GM18498 (cell line): Measurements from ENCODE around the gene ASXL1.

Source experiments
- ATAC-seq: cut with Tn5 transposase; IDR thresholded peaks from one replicate; pipeline ENCODE4 v1.9.1; 2021; ENCODE audit warnings: mild to moderate bottlenecking, moderate library complexity; ENCODE audit not compliant: unreplicated experiment

Gene ASXL1

DNA sequence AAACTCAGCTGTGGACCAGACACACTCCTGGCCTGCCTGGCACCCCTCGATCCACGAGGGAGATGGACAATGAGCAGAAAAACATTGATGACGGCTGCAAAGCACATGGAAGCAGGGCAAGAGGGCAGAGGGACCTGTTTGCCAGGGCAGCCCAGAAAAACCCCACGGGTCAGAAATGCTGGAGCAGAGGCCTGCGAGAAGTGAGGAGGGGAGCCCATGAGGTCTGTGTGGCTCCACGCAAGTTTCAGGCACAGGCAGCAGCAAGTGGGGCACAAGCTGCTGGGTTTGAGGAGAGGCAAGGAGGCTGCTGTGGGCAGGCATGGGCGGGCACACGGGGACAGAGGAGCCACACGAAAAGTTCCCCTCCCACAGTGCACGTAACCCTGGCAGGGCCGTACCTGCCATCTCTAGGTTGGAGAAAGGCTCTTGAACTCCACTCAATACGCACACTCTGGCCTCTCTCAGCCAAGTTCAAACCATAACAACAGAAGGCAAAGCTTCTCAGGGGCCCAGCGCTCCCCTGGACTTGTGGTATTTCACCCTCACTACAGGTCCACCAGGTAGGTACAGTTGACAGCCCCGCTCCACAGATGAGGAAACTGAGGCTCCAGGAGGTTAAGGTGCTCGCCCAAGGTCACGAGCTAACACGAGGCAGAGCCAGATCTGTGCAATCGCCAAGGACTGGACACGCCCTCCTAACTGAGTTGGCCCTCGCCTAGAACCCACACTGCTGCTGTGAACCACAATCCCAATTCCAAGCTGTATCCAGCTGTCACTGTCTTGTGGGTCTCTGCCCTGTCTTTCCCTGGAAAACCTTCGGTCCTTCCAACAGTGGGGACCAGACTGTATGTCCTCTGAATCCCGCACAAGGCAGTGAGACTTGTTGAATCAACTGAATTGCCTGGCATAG is 118.8 kb downstream of the ASXL1 start:
- ATAC-seq = no peak

DNA sequence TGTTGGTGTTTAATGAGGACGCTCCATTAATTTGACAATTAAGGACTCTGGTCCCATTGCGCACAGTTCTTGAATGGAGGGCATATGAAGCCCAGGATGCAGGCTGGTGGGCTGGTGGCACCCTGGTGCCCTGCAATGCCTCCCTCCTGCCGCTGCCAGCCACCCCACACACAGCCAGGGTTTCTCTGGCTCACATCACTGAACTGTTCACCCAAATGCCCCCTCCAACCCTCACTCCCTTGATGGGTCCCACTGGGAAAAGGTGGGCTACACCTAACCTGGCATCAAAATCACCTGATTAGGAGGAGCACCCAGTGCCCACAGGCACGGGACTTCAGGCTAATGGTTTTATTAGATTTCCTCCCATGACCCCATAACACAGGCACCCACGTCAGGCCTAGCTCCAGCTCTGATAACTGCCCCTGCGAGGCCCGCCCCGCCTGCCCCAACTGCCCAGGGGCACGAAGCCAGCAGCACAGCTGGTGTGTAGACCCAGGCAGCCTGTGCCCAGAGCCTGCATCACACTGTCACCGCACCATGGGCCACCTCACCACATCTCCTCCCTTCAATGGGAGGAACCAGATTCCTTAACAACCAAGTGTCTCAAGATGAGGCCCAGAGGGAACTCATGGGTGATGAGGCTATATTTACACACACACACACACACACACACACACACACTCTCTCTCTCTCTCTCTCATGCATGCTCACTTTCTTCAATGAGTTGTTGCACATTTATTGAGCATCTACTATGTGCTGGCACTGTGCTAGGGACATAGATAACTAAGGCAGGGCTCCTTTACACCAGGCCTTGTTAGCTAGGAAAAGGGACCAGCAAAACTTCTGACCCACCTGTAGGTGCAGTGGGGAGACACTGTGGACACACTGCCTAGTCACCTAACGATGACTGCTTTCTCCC is 119.7 kb downstream of the ASXL1 start:
- ATAC-seq = no peak

DNA sequence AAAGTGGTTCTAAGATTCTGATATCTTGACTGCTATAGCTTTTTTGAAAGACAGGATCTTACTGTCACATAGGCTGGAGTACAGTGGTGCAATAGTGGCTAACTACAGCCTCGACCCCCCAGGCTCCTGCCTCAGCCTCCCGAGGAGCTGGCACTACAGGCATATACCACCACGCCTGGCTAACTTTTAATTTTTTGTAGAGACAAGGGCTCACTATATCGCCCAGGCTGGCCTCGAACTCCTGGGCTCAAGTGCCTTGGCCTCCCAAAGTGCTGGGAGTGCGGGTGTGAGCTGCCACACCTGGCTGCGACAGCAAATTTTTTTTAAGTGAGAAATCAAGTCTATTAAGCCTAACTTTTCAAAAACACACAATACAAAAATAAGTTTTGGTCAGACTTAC is 120.4 kb downstream of the ASXL1 start:
- no peak for ATAC-seq

DNA sequence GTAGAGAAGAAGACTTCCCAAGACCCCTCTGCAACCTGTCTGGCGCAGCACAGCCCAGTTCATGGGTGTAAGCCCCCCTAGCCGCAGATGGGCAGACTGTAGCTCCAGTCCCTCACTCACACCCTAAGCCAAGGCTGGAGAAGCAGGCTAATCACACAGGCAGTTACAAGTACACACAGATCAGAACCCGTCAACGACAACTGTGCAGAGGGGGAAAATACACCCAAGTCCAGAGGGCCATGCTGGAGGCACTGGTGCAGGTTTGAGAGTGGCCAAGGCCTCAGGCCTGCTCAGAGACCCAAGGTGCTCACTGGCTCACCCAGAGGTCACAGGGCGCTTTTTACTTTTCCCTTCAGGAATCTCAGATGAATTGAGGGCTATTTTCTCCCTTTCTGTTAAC is 120.9 kb downstream of the ASXL1 start:
- no peak for ATAC-seq

DNA sequence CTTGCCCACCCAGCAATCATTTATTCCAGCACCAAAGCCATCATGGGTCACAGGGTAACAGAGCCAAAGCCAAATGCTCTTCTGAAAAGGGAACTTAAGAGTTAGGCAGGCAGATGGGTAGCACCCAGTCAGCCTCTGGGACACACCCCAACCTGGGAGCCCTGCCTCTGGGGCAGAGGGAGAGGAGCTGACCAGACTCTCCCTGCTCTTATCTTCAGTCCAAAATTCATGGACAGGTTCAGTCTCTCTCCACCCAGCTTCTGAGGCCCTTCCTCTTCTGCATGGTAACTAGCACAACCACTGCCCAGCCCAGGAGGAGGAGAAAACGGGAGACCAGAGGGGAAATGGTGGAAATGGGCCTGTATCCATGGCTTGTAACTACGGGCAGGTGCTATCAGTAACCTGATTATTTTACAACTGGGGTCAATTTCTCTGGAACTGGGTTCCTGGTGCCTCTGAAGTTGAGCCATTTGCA is 121.6 kb downstream of the ASXL1 start:
- no peak for ATAC-seq

DNA sequence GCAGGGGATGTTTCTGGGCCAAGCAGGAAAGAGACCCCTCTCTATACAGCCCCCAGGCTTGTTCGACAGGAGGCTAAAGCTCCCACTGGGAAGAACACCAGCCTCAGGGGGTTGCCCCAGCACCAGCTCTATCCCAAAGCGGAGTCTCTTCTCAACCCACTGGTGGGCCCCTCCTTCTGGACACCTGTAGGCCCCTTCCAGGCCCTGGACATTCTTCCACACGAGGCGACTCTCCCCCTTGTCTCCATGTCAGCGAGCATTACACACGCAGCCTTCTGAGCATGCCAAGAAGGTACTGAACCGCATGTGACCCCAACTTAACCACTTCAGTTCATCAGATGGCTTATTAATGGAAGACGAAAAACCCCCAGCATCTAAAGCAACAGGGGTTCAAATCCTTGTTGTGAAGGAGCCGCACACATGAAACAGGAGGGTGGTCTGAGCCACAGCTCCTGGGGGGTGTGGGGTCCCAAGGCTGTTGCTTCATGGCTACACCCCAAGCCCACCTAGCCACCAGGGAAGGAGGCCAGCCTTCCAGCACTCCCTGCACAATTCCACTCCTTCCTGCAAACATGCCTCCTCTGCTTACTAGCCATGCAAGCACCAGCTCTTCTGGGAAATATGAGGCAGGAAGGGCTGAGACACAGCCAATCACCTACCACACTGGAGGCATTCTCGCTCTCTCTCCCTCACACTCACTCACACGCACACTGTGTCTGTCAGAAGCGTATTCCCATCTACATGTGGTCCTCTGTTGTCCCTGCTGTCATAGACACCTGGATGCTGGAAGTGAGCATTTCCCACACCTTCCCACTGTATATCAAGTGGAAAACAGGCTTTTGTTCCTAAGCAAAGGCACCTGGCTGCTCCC is 122.5 kb downstream of the ASXL1 start:
- ATAC-seq = no peak

DNA sequence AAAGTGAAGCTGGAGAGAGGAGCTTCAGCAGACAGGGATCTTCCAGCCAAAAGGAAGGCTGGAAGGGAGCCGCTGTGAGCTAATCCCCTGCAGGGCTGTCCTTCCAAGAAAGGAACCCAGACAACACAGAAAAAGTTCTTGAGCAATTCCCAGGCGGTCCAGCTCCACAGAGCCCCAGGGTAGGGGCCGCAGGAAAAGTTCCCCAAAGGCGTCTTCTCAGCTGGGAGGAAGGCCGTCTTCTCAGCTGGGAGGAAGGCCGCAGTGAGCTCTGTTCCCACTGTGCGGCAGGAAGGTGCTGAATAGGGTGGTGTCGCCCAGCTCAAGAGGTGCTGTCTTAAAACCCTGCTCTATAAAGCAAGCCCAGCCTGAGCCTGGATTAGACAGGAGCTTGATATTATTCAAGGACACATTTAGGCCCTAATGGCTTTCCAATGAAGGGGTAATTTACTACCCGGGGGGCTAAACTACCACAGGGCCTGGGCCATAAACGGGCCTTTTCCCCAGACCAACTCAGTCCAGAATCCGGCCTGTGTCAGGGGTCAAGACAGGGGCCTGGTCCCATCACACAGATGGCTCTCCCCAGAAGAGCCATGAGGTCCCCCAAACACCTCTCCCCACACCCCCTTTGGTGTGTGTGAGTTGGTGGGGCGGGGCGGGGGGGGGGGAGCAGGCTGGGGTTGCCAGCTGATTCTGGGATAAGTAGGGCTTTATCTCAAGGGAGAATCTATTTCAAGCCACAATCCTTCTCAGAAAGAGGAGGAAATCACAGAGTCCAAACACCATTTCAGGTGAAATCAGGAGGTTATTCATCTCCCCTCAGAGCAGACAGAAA is 123.4 kb downstream of the ASXL1 start:
- ATAC-seq = no peak

DNA sequence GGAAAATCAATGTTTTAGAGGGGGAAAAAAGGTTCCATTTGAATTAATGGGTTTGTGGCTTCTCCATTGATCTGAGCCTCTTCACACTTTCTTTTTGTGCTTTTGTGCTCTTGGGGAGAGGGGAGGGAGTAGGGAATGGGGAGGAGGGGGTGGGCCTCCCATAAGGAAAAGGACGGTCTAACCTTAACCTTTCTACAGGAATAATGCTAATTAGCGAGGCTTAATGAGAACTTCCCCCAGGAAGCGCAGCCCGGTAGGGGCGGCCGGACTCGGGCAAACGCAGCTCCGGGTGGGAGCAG is 124.0 kb downstream of the ASXL1 start:
- no peak for ATAC-seq

DNA sequence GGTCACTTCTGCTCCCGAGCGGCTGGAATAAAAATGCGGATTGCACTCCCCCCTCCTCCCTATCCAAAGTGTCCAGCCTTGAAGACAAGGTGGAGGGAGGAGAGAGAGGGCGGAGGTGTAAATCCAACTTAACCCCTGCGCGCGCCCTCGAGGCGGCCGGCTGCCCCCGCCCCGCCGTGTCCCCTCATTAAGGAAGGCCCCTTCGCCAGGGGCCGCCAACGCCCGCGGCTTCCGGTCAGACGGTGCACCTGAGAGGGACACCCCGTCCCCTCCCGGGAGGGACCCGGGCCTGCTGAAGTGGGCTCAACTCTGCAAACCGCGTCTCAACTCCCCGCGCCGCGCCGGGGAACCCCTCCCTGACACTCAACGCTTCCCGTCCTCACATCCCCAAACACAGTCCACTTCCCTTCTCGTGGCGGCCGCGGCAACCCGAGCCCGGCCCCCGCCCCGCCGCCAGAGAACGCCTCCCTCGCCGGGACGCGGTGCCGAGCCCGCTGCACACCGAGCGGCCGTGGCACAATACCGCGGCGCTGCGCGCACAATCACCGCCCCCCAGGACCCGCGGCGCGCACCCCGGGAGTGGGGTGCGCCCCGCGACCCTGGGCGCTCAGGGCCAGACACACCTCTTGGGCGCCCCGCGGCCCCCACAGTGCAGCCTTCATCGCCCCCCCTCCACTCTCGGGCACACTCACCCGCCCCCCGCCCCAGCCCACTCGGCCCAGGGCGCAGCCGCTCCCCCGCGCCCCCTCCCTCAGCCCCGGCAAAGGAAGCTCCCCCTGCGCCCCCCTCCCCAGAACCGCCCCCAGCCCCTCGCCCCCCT is 124.5 kb downstream of the ASXL1 start:
- no peak for ATAC-seq

DNA sequence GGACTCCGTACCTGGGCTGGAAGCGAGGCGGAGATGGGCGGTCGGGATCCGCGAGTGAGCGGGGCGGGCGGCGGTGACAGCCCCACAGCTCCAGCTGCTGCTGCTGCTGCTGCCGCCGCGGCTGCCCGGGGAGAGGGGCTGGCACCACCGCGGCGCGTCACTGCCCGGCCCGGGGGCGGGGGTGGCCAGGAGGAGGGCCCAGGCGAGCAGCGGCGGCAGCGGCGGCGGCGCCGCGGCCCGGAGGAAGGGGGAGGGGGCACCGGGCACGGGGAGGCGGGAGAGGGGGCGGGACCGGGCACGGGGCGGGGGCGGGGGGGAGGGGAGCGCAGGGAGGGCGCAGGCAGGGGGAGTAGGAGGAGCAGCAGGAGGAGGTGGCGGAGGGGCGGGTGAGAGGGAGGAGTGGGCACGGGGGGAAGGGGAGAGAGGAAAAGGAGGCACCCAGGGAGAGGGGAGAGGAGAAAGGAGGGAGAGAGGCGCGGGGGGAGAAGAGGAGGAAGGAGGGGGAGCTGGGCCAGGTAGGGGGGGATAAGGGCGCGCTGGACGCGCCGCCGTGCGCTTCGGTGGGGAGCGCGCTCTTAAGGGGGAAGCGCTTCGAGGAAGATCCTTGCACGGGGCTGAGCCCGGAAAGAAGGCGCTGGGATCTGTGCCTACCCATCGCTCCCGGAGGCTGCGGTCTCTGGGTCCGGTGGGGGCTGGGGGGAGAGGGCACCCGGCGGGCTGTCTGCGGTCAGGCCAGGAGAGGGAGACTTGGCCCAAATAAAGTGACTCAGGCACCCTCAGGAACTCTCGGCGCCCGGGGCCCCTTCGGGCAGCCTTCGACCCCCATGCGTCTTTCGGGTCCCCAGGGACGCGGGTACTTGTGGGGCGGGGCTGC is 125.5 kb downstream of the ASXL1 start:
- no peak for ATAC-seq

DNA sequence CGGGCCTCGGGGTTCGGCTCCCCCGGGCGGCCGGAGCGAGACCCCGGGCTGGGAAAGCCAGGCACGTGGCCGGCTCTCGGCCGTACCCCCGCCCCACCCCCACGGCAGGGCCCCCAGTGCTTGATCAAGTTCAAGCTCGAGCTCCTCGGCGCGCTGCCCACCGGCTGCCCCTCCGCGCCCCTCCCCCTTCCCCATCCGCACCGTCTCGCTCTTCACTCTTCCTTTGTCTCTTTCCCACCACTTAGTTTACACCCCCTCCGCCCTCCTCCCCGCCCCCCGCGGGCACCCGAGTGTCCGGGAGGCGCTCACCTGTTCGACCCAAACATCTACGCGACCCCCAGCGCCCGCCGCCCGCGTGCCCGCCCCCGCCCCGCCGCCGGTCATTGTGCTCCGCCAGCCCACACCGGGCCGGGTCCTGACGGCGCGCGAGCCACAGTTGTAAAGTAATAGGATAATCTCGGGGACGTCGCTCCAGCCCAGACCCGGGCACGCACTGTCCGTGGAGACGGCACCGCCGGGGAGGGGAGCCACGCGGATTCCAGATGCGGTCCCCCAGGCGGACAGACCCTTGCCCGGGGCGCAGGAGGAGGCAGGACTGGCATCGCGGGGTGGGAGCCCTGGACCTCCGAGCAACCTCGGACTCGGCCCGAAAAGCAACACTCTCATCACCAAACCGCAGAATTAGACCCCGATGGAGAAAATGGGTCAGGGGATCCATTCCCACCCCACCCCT is 126.3 kb downstream of the ASXL1 start:
- ATAC-seq = no peak

DNA sequence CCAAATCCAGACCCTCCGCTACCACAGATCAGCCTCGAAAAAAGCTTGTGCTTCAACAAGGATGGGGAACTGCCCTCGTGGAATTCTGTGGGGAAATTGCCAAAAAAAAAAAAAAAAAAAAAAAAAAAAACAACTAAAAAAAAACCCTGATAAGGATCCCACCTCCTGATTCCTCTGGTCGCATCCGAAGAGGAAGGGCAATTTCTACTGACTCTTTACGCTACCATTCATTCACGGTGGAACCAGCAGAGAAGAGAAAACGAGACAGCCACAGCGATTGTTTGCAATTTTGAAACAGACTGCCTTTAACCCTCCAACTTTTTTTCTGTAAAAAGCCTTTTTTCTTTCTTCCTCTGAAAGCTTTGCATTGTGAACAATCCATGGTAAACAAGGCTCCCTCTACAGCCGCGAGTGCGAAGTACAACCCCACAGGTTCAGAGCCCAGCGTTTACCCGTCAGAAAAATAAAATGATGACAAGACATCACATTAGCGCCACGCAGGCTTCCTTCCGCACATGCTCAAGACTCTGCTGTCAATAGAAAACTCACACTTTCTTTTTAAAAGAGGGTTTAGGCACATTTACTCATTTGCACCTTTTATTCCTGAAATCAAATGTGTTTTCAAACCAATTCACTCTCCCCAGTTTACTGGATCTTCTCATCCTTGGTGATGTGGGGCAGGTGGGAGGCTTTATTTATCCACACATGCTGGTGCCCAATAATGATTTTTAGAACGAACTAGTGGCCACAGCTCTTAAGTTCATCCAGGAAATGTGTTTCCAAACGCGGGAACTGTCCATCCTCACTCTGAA is 127.0 kb downstream of the ASXL1 start:
- ATAC-seq = peak; percentile 55

DNA sequence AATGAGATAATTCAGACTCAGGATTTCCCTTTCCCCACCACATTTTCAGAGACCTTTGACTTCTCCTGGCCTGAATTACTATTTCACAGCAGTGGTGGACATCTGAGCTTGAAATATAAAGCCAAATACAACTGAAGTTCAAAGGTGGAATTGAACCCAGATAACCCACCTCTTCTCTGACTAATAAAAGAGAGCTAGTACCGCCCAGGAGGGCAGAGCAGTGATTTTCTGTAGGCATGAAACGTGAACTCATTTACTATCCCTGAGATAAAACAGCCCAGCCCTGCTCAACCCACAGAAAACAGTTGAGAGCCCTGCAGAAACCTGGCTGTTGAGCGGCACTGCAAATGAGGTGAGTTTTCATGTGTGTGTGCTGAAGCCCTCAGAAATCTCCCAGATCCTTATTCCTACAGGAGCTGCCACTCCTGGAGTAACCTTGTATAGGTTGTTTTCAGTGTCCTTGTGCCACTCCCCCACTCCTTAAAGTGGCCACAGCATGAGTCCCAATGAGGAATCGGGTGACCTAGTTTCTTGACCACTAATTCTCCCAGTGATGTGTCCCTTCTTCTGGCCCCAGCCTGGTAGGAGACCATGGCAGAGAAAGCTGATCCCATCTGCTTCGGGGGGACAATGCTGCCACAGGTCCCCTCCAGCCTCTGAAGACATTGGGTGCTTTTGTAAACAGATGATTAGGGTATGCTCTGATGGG is 127.8 kb downstream of the ASXL1 start:
- ATAC-seq = no peak

DNA sequence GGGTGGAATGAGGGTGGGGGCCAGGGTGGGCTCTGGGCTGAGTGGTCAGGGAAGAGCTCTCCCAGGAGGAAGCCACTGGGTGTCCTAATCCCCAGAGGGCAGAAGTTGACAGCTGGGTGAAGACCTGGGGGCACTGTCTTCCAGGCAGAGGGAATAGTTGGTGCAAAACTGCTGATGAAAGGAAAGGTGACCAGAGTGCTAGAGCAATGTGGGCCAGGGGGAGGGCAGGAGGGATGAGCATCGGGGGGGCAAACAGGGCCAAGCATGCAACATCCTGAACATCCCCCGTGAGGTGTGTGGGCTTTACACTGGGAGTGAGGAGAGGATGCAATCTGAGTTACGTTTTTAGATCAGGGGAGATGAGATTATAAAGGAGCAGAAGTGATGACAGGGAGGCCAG is 129.2 kb downstream of the ASXL1 start:
- no peak for ATAC-seq

DNA sequence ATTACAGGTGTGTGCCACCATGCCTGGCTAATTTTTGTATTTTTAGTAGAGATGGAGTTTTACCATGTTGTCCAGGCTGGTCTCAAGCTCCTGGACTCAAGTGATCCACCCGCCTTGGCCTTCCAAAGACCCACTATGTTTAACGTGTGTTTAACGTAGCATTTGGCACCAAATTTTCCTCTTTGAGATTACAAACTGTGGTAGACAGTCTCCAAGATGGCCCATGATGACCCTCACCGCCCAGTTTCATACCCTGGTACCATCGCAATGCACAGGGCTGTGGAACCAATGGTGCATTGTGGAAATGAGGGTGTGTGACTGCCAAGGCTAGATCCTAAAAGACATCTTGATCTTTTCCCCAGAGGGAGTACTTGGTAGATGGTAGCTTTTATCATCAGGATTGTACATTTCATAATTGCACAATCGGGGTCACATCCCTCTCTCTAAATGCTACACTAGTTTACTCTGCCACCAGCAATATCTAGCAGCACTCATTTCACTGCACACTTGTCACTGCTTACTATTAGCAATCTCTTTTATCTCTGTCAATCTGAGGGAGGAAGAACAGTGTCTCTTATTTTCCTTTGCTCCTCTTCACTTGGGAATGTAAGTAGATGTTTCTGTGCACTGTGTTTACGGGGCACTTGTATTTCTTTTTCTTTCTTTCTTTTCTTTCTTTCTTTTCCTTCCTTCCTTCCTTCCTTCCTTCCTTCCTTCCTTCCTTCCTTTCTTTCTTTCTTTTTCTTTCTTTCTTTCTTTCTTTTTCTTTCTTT is 130.1 kb downstream of the ASXL1 start:
- ATAC-seq = no peak
